IMR-90 (cell line): ENCODE data around the gene QRFP. TPM values are rescaled to one million over a fixed set of nuclear protein-coding genes. Genes with fewer than 3 reads are reported as not detected.

ENCODE experiments used
- ATAC-seq: fragments of 200-7000 bp; cut with Tn5 transposase; 2 replicates; pipeline ENCODE4 v1.9.1; 2020; ENCODE audit warnings: low read depth, mild to moderate bottlenecking, moderate library complexity
- BruUV-seq: library from RNA; stranded (reverse); fragments of 400-500 nt; replicated peaks from 2 replicates; lab custom pipeline; 2021; lab: Mats Ljungman, UMichigan
- CTCF ChIA-PET: fragments of 300-600 bp; formaldehyde crosslinking; extraction: SDS; loops from one replicate; lab custom pipeline; 2021; ENCODE audit warnings: antibody characterized with exemption; lab: Yijun Ruan, JAX
- POLR2A ChIA-PET: fragments of 300-600 bp; sonication (Branson Sonifier 250); formaldehyde crosslinking; loops from one replicate; lab custom pipeline; 2022; ENCODE audit warnings: antibody characterized with exemption; ENCODE audit not compliant: unreplicated experiment; lab: Charles Lee
- DNase-seq: peaks from one replicate; pipeline ENCODE4 v3.0.0; 2013
- H2AFZ ChIP-seq: replicated peaks from 2 replicates; pipeline ENCODE3; 2013; ENCODE audit warnings: low read length, mild to moderate bottlenecking; ENCODE audit not compliant: poor library complexity
- H2AK5ac ChIP-seq: 2 replicates; pipeline ENCODE4 v1.6.1; 2013; ENCODE audit warnings: low read depth, low read length, inconsistent platforms
- H2AK9ac ChIP-seq: replicated peaks from 2 replicates; pipeline ENCODE3; 2013; ENCODE audit warnings: mild to moderate bottlenecking, low read depth, low read length, moderate library complexity; ENCODE audit not compliant: poor library complexity
- H2BK120ac ChIP-seq: 2 replicates; pipeline ENCODE4 v1.6.1; 2013; ENCODE audit warnings: low read depth, low read length, inconsistent platforms
- H2BK15ac ChIP-seq: 3 replicates; pipeline ENCODE4 v1.6.1; 2013; ENCODE audit warnings: low read depth, low read length, inconsistent platforms
- H2BK20ac ChIP-seq: 2 replicates; pipeline ENCODE4 v1.6.1; 2013; ENCODE audit warnings: low read depth, mild to moderate bottlenecking, inconsistent platforms, low read length, moderate library complexity
- H2BK5ac ChIP-seq: 2 replicates; pipeline ENCODE4 v1.6.1; 2013; ENCODE audit warnings: mild to moderate bottlenecking, low read depth, low read length, inconsistent platforms; ENCODE audit not compliant: poor library complexity, severe bottlenecking
- H3K14ac ChIP-seq: replicated peaks from 2 replicates; pipeline ENCODE4 v1.6.1; 2013; ENCODE audit warnings: low read depth, low read length, inconsistent platforms
- H3K18ac ChIP-seq: 2 replicates; pipeline ENCODE4 v1.6.1; 2013; ENCODE audit warnings: low read depth, low read length, control low read depth
- H3K23ac ChIP-seq: 2 replicates; pipeline ENCODE4 v1.6.1; 2013; ENCODE audit warnings: low read depth, low read length, inconsistent platforms
- H3K27ac ChIP-seq: 2 replicates; pipeline ENCODE4 v1.5.1; 2013; ENCODE audit warnings: mild to moderate bottlenecking, control low read depth, low read length; ENCODE audit not compliant: insufficient read depth
- H3K27me3 ChIP-seq: 2 replicates; pipeline ENCODE4 v1.6.1; 2013; ENCODE audit warnings: low read length; ENCODE audit not compliant: control insufficient read depth, insufficient read depth
- H3K36me3 ChIP-seq: 2 replicates; pipeline ENCODE4 v1.6.1; 2013; ENCODE audit warnings: low read length, mixed read lengths; ENCODE audit not compliant: control insufficient read depth, insufficient read depth
- H3K4ac ChIP-seq: 2 replicates; pipeline ENCODE4 v1.6.1; 2013; ENCODE audit warnings: low read depth, low read length, inconsistent platforms
- H3K4me1 ChIP-seq: 2 replicates; pipeline ENCODE4 v1.6.1; 2013; ENCODE audit warnings: low read length, mixed read lengths; ENCODE audit not compliant: control insufficient read depth, insufficient read depth
- H3K4me2 ChIP-seq: 2 replicates; pipeline ENCODE4 v1.6.1; 2013; ENCODE audit warnings: low read depth, mild to moderate bottlenecking, control low read depth, low read length, moderate library complexity
- H3K4me3 ChIP-seq: 2 replicates; pipeline ENCODE4 v1.5.1; 2013; ENCODE audit warnings: low read depth, mild to moderate bottlenecking, control low read depth, low read length, moderate library complexity; ENCODE audit not compliant: insufficient read depth
- H3K56ac ChIP-seq: 2 replicates; pipeline ENCODE4 v1.6.1; 2013; ENCODE audit warnings: low read length, inconsistent platforms; ENCODE audit not compliant: insufficient read depth; ENCODE audit errors: extremely low read depth
- H3K79me1 ChIP-seq, 2 experiments: 2 replicates each; pipeline ENCODE4 v1.6.1; 2013; ENCODE audit warnings: low read length in 2 of 2, inconsistent platforms in 1 of 2, low read depth in 1 of 2
- H3K9ac ChIP-seq: 2 replicates; pipeline ENCODE4 v1.6.1; 2013; ENCODE audit warnings: low read depth, low read length, control low read depth
- H3K9me1 ChIP-seq: 2 replicates; pipeline ENCODE4 v1.6.1; 2013; ENCODE audit warnings: low read length, inconsistent platforms; ENCODE audit not compliant: insufficient read depth
- H3K9me3 ChIP-seq: 2 replicates; pipeline ENCODE4 v1.6.1; 2013; ENCODE audit warnings: low read length; ENCODE audit not compliant: control insufficient read depth, insufficient read depth
- H4K20me1 ChIP-seq: 2 replicates; pipeline ENCODE4 v1.6.1; 2013; ENCODE audit warnings: low read length, inconsistent platforms; ENCODE audit not compliant: insufficient read depth
- H4K5ac ChIP-seq: 2 replicates; pipeline ENCODE4 v1.6.1; 2013; ENCODE audit warnings: mild to moderate bottlenecking, low read depth, low read length, control low read depth
- H4K8ac ChIP-seq, 2 experiments: 2 replicates each; pipeline ENCODE4 v1.6.1; 2013; ENCODE audit warnings: low read depth in 2 of 2, low read length in 2 of 2, control low read depth in 1 of 2, inconsistent platforms in 1 of 2
- H4K91ac ChIP-seq: 2 replicates; pipeline ENCODE4 v1.6.1; 2013; ENCODE audit warnings: low read depth, low read length, inconsistent platforms; ENCODE audit not compliant: insufficient read depth
- BHLHE40 ChIP-seq: fragments of 150-350 bp; IDR thresholded peaks from 2 replicates; pipeline ENCODE4 v1.6.1; 2016; ENCODE audit warnings: mild to moderate bottlenecking, low read depth, low read length
- CHD1 ChIP-seq: IDR thresholded peaks from 2 replicates; pipeline ENCODE4 v1.6.1; 2012; ENCODE audit warnings: low read depth, low read length, improper control_type of control experiment
- FOS ChIP-seq: fragments of 150-350 bp; IDR thresholded peaks from 2 replicates; pipeline ENCODE4 v1.6.1; 2016; ENCODE audit warnings: low read depth, low read length
- MAFK ChIP-seq: IDR thresholded peaks from 2 replicates; pipeline ENCODE4 v1.6.1; 2012; ENCODE audit warnings: low read depth, low read length, improper control_type of control experiment
- MAZ ChIP-seq: IDR thresholded peaks from 2 replicates; pipeline ENCODE4 v1.6.1; 2012; ENCODE audit warnings: low read depth, mild to moderate bottlenecking, low read length, improper control_type of control experiment, moderate library complexity, borderline replicate concordance
- MXI1 ChIP-seq: IDR thresholded peaks from 2 replicates; pipeline ENCODE4 v1.6.1; 2012; ENCODE audit warnings: low read depth, mild to moderate bottlenecking, low read length, moderate library complexity, borderline replicate concordance
- NFE2L2 ChIP-seq: fragments of 150-350 bp; IDR thresholded peaks from 2 replicates; pipeline ENCODE4 v1.6.1; 2016; ENCODE audit warnings: low read depth, mild to moderate bottlenecking, low read length
- POLR2A ChIP-seq: IDR thresholded peaks from 2 replicates; pipeline ENCODE4 v1.6.1; 2012; ENCODE audit warnings: mild to moderate bottlenecking, low read depth, low read length
- RAD21 ChIP-seq: IDR thresholded peaks from 2 replicates; pipeline ENCODE4 v1.6.1; 2012; ENCODE audit warnings: low read length, improper control_type of control experiment
- RCOR1 ChIP-seq: IDR thresholded peaks from 2 replicates; pipeline ENCODE4 v1.6.1; 2012; ENCODE audit warnings: mild to moderate bottlenecking, low read length, improper control_type of control experiment; ENCODE audit not compliant: insufficient replicate concordance
- SMC3 ChIP-seq: fragments of 150-350 bp; IDR thresholded peaks from 2 replicates; pipeline ENCODE4 v1.6.1; 2016; ENCODE audit warnings: low read depth, mild to moderate bottlenecking, antibody characterized with exemption, low read length, moderate library complexity
- WGBS, 2 experiments: methylation state at CpG; one replicate each; pipeline versions ENCODE4 v1.1.5 to v1.1.7; 2013; ENCODE audit warnings: missing lambda C conversion rate in 2 of 2; ENCODE audit not compliant: insufficient read length in 1 of 2; ENCODE audit errors: extremely low coverage in 2 of 2; 5-methylcytosine and 5-hydroxymethylcytosine counted together
- dilution Hi-C: fragments of 300-500 bp; cut with HindIII; formaldehyde crosslinking; loops from one replicate; pipeline ENCODE4 v1.14.3; 2018; ENCODE audit warnings: low sequenced_read_pairs; ENCODE audit not compliant: unreplicated experiment
- in situ Hi-C: fragments of 300-500 bp; cut with MboI; formaldehyde crosslinking; loops from 3 replicates; pipeline ENCODE4 v1.14.3; 2019; ENCODE audit warnings: low sequenced_read_pairs, inconsistent platforms, mixed read lengths
- intact Hi-C: fragments of 100-400 bp; cut with micrococcal nuclease; formaldehyde crosslinking; loops from 2 replicates; pipeline ENCODE4 v1.10.0; 2022
- polyA plus RNA-seq, 3 experiments: library from polyadenylated mRNA; depleted of rRNA; stranded (reverse); fragments of >200 nt; gene quantifications; 2 replicates each; pipeline ENCODE4 v1.2.3, GENCODE V29; 2012; ENCODE audit warnings: low replicate concordance in 1 of 3
- total RNA-seq: library from RNA; depleted of rRNA; stranded (reverse); fragments of >200 nt; gene quantifications from 2 replicates; pipeline ENCODE4 v1.2.3, GENCODE V29; 2012
- TF ChIP-seq, protein P1 (sequence below): conservative IDR thresholded peaks from 2 replicates; pipeline ENCODE4 v1.5.1; 2012; ENCODE audit warnings: mild to moderate bottlenecking, low read depth, low read length, improper control_type of control experiment
- TF ChIP-seq, protein P2 (sequence below): fragments of 150-350 bp; IDR thresholded peaks from 2 replicates; pipeline ENCODE4 v1.6.1; 2017; ENCODE audit warnings: mild to moderate bottlenecking, antibody characterized with exemption, low read length, low read depth
- TF ChIP-seq, protein P3 (sequence below): fragments of 150-350 bp; IDR thresholded peaks from 2 replicates; pipeline ENCODE4 v1.6.1; 2016; ENCODE audit warnings: low read depth, mild to moderate bottlenecking, low read length, moderate library complexity, borderline replicate concordance

Gene QRFP
- total and polyA plus RNA-seq, 2 of the 4 experiments (the other 2 are of a cell fraction), result not detected

DNA sequence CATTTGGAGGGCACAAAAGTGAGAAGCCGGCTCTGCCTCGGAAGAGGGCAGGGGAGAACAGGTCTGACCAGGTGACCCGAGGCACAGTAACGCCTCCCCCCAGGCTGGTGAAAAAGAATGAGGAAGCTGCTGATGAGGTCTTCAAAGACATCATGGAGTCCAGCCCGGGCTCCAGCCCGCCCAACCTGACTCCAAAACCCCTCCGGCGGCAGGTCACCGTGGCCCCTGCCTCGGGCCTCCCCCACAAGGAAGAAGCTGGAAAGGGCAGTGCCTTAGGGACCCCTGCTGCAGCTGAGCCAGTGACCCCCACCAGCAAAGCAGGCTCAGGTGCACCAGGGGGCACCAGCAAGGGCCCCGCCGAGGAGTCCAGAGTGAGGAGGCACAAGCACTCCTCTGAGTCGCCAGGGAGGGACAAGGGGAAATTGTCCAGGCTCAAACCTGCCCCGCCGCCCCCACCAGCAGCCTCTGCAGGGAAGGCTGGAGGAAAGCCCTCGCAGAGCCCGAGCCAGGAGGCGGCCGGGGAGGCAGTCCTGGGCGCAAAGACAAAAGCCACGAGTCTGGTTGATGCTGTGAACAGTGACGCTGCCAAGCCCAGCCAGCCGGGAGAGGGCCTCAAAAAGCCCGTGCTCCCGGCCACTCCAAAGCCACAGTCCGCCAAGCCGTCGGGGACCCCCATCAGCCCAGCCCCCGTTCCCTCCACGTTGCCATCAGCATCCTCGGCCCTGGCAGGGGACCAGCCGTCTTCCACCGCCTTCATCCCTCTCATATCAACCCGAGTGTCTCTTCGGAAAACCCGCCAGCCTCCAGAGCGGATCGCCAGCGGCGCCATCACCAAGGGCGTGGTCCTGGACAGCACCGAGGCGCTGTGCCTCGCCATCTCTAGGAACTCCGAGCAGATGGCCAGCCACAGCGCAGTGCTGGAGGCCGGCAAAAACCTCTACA lies 11.8 kb downstream of the QRFP start:
- Histone ChIP-seq H4K91ac (no peak overlapping the region), H3K14ac (no peak overlapping the region), H3K23ac (no peak overlapping the region), H3K4me3 (no peak overlapping the region), H3K9ac (no peak overlapping the region), H2BK120ac (no peak overlapping the region), H3K79me1 (peaks cover 34 to 64% of the 10 kb centered on the region in 2 experiments), H2AFZ (no peak overlapping the region), H3K4me1 (peaks cover 15% of the 10 kb centered on the region; the same call in 1 of the 2 replicates), H4K5ac (no peak overlapping the region), H3K18ac (no peak overlapping the region), H4K20me1 (peaks cover 38% of the 10 kb centered on the region), H2AK5ac (no peak overlapping the region), H2BK15ac (no peak overlapping the region), H3K56ac (no peak overlapping the region), H3K4ac (no peak overlapping the region), H3K9me1 (peaks cover 4% of the 10 kb centered on the region; the same call in 1 of the 2 replicates), H3K4me2 (no peak overlapping the region), H2AK9ac (peak overlapping the region; percentile 88), H4K8ac (no peak overlapping the region), H2BK20ac (no peak overlapping the region), H3K9me3 (no peaks in the 10 kb centered on the region), H3K27me3 (no peaks in the 10 kb centered on the region), H3K27ac (no peak overlapping the region), H2BK5ac (no peak overlapping the region), H3K36me3 (peaks cover 86% of the 10 kb centered on the region)
- CTCF ChIA-PET, result no interaction called here
- 88% methylated on average over 40 of the region's 47 CpGs; no CpG with 5 or more reads in 1 of the 2 experiments for WGBS, 2 experiments
- intact Hi-C loops (no loop called here), in situ Hi-C loops (loop anchor here (5.0 kb wide), 1 partner anchor 157 kb away; no protein-coding TSS in a partner anchor), dilution Hi-C loops (no loop called here)
- POLR2A ChIA-PET, result no interaction called here
- BruUV-seq, result no TSS peak
- ATAC-seq, result no peak
- no peak for DNase-seq
- TF ChIP-seq POLR2A (no peak), SMC3 (no peak), MAZ (no peak), FOS (no peak), RCOR1 (no peak), NFE2L2 (no peak), BHLHE40 (no peak), MXI1 (no peak), RAD21 (no peak), CHD1 (no peak), MAFK (no peak)
- TF ChIP-seq, protein P1, sequence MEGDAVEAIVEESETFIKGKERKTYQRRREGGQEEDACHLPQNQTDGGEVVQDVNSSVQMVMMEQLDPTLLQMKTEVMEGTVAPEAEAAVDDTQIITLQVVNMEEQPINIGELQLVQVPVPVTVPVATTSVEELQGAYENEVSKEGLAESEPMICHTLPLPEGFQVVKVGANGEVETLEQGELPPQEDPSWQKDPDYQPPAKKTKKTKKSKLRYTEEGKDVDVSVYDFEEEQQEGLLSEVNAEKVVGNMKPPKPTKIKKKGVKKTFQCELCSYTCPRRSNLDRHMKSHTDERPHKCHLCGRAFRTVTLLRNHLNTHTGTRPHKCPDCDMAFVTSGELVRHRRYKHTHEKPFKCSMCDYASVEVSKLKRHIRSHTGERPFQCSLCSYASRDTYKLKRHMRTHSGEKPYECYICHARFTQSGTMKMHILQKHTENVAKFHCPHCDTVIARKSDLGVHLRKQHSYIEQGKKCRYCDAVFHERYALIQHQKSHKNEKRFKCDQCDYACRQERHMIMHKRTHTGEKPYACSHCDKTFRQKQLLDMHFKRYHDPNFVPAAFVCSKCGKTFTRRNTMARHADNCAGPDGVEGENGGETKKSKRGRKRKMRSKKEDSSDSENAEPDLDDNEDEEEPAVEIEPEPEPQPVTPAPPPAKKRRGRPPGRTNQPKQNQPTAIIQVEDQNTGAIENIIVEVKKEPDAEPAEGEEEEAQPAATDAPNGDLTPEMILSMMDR, result no peak
- TF ChIP-seq, protein P2, sequence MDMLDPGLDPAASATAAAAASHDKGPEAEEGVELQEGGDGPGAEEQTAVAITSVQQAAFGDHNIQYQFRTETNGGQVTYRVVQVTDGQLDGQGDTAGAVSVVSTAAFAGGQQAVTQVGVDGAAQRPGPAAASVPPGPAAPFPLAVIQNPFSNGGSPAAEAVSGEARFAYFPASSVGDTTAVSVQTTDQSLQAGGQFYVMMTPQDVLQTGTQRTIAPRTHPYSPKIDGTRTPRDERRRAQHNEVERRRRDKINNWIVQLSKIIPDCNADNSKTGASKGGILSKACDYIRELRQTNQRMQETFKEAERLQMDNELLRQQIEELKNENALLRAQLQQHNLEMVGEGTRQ, result no peak
- TF ChIP-seq, protein P3, sequence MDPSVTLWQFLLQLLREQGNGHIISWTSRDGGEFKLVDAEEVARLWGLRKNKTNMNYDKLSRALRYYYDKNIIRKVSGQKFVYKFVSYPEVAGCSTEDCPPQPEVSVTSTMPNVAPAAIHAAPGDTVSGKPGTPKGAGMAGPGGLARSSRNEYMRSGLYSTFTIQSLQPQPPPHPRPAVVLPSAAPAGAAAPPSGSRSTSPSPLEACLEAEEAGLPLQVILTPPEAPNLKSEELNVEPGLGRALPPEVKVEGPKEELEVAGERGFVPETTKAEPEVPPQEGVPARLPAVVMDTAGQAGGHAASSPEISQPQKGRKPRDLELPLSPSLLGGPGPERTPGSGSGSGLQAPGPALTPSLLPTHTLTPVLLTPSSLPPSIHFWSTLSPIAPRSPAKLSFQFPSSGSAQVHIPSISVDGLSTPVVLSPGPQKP, result no peak
